ENCODE results near the gene GPR179. TPM values are rescaled to one million over a fixed set of nuclear protein-coding genes. Genes with fewer than 3 reads are reported as not detected.

The GPR179 gene
- total RNA-seq, 4 donors from 2014 or later, result 0.21 to 0.78 (median 0.44) TPM; not detected in 1

DNA sequence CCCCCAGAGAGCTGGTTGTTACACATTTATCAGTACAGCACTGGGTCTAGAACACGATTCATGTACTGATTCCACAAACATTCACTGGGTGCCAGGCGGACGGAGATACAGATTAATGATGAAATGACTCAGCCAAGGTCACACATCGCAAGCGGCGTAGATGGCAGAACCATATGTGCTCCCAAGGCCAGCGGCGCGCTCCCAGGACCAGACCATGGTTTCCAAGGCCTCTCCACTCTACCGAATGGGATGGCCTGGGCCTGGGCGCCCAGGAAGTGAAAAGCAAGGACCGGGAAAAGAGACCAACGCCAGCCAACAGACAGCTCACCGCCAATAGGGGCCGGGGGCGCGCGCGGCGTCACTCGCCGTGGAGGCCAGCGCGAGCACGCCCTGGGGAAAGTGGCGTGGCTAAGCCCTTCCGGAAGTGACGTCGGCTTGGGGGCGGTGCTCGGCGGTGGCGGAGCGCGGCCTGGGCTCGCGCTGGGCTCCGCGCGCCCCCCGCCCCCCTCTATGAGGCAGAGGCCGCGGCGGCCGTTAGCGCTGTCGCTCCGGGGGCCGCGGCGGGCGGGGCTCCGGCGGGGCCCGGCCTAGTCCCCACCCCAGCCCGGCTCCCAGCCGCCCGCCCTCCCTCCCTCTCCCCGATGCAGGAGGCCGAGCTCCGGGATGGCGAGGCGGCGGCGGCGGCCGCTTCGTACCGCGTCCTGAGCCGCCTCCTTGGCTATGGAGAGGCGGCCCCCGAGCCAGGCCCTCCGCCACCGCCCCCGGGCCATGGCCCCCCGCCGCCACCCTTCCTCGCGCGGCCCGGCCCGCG, 7.9 kb upstream of the GPR179 start, which contains the start of gene SOCS7:
Gene SOCS7, plus strand, starts transcription at position 433 of the 811 bp plus-strand sequence. Its CDS starts 209 bp downstream, at position 642.
- no peaks in the 10 kb centered on the region for H3K36me3 ChIP-seq
- H3K9me3 ChIP-seq, result no peaks in the 10 kb centered on the region

DNA sequence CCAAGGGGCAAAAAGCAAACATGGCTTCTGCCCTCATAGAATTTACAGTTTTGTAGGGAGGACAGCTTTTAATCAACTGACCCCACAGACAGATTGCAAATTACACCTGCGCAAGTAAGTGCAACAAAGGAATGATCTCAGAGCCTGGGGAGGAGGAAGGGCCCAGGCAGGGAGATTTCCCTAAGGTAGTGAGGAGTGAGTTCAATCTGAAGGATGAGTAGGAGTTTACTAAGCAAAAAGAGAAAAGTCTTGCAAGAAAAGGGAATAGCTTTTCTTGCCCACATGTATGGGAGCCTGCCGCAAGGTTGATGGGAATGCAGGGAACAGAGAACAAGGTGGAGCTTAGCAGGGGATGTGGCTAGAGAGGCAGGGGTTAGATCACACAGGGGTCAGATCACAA, 6.3 kb upstream of the GPR179 start:
- no peak overlapping the region for H3K27ac ChIP-seq
- H3K4me1 ChIP-seq, result peaks cover 0 to 26% (median 9%) of the 10 kb centered on the region in 4 donors
- TF ChIP-seq CTCF (IDR thresholded peaks at IDR 0.05) (no peak), POLR2A (IDR thresholded peaks at IDR 0.05) (no peak), EP300 (IDR thresholded peaks at IDR 0.05) (no peak)
- WGBS, 2 donors, result 93 to 94% methylated on average over 2 of the region's 2 CpGs
- no peaks in the 10 kb centered on the region for H3K9me3 ChIP-seq
- H3K36me3 ChIP-seq, result no peaks in the 10 kb centered on the region
- DNase-seq (ENCODE audit: low spot score in 2 of 2), result no peak
- H3K4me3 ChIP-seq, result no peak overlapping the region
- no peaks in the 10 kb centered on the region for H3K27me3 ChIP-seq

More for the DNA sequence above, 7.9 kb upstream of the GPR179 start, which contains the start of gene SOCS7:
- DNase-seq (ENCODE audit: low spot score in 2 of 2), result peak; percentile 86 to 91
- peak within 1 kb of the TSS; percentile 79 to 97 (median 88) for H3K27ac ChIP-seq
- H3K27me3 ChIP-seq, result no peaks in the 10 kb centered on the region
- peak within 1 kb of the TSS; percentile 64 to 91 (median 82) for H3K4me3 ChIP-seq
- 13 to 16% methylated on average over 27 to 32 of the region's 84 CpGs for WGBS, 2 donors
- peak in 1 of 5 experiments; percentile 9 for TF ChIP-seq CTCF (IDR thresholded peaks at IDR 0.05)
- peak in 1 of 2 donors; percentile 73 for TF ChIP-seq EP300 (IDR thresholded peaks at IDR 0.05)
- TF ChIP-seq POLR2A (IDR thresholded peaks at IDR 0.05), result peak in 1 of 2 donors; percentile 71
- peaks cover 0 to 40% (median 9%) of the 10 kb centered on the region in 4 donors for H3K4me1 ChIP-seq

GRCh38 chr17:38349097-38349730, 5.5 kb upstream of the GPR179 start:
- TF ChIP-seq POLR2A (IDR thresholded peaks at IDR 0.05) (no peak), EP300 (IDR thresholded peaks at IDR 0.05) (peak in 1 of 2 donors; percentile 7), CTCF (IDR thresholded peaks at IDR 0.05) (peak; percentile 80 to 95 (median 89))
- Histone ChIP-seq H3K27ac (peak overlapping the region in 1 of 4 donors; percentile 3), H3K9me3 (no peaks in the 10 kb centered on the region), H3K4me3 (no peak overlapping the region), H3K4me1 (peaks cover 0 to 18% (median 9%) of the 10 kb centered on the region in 4 donors), H3K27me3 (no peaks in the 10 kb centered on the region), H3K36me3 (no peaks in the 10 kb centered on the region)
- 13 to 17% methylated on average over 8 of the region's 8 CpGs for WGBS, 2 donors
- DNase-seq (ENCODE audit: low spot score in 2 of 2), result peak; percentile 83 to 96

DNA sequence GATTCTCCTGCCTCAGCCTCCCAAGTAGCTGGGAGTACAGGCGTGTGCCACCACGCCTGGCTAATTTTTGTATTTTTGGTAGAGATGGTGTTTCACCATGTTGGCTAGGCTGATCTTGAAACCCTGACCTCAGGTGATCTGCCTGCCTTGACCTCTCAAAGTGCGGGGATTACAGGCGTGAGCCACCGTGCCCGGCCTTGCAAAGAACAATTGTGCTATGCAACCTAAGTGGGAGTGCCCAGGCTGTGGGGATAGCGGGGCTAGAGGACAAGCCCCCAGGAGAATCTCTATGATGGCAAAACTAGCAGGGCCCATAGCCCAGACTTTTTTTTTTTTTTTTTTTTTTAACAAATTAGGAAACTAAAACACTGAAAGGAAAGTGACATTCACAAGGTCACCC, 2.0 kb upstream of the GPR179 start:
- TF ChIP-seq EP300 (IDR thresholded peaks at IDR 0.05), result no peak
- no peak for TF ChIP-seq CTCF (IDR thresholded peaks at IDR 0.05)
- TF ChIP-seq POLR2A (IDR thresholded peaks at IDR 0.05), result no peak
- 83 to 93% methylated on average over 7 of the region's 7 CpGs for WGBS, 2 donors
- H3K4me1 ChIP-seq, result peaks cover 0 to 9% (median 4%) of the 10 kb centered on the region in 4 donors
- no peak for DNase-seq (ENCODE audit: low spot score in 2 of 2)
- H3K9me3 ChIP-seq, result no peaks in the 10 kb centered on the region
- H3K27me3 ChIP-seq, result no peaks in the 10 kb centered on the region
- H3K27ac ChIP-seq, result no peak overlapping the region
- no peaks in the 10 kb centered on the region for H3K36me3 ChIP-seq
- no peak overlapping the region for H3K4me3 ChIP-seq

DNA sequence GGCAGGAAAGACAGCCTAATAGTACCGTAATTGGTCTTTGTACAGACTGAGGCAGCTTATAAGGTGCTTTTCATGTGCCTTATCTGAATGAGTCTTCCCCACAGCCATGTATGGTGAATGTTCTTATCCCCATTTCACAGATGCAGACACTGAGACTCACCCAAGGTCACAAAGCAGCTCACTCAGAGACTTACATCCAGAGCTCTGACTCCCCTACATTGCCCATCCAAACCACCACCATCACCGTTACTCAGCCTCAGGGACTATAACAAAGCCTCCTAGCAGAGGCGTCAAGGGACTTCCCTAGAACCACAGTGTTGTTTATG, 627 bp upstream of the GPR179 start:
- Histone ChIP-seq H3K4me3 (no peak overlapping the region), H3K36me3 (no peaks in the 10 kb centered on the region), H3K27me3 (no peaks in the 10 kb centered on the region), H3K27ac (no peak overlapping the region), H3K4me1 (peaks cover 0 to 9% (median 4%) of the 10 kb centered on the region in 4 donors), H3K9me3 (no peaks in the 10 kb centered on the region)
- WGBS, 2 donors, result 82 to 85% methylated on average over 3 of the region's 3 CpGs
- DNase-seq (ENCODE audit: low spot score in 2 of 2), result no peak
- no peak for TF ChIP-seq CTCF (IDR thresholded peaks at IDR 0.05)
- TF ChIP-seq POLR2A (IDR thresholded peaks at IDR 0.05), result no peak
- TF ChIP-seq EP300 (IDR thresholded peaks at IDR 0.05), result no peak
